Measurements from ENCODE around the gene KCNV2. TPM values are rescaled to one million over a fixed set of nuclear protein-coding genes. Genes with fewer than 3 reads are reported as not detected.

KCNV2 gene
- total RNA-seq, 1 donor, result not detected

DNA sequence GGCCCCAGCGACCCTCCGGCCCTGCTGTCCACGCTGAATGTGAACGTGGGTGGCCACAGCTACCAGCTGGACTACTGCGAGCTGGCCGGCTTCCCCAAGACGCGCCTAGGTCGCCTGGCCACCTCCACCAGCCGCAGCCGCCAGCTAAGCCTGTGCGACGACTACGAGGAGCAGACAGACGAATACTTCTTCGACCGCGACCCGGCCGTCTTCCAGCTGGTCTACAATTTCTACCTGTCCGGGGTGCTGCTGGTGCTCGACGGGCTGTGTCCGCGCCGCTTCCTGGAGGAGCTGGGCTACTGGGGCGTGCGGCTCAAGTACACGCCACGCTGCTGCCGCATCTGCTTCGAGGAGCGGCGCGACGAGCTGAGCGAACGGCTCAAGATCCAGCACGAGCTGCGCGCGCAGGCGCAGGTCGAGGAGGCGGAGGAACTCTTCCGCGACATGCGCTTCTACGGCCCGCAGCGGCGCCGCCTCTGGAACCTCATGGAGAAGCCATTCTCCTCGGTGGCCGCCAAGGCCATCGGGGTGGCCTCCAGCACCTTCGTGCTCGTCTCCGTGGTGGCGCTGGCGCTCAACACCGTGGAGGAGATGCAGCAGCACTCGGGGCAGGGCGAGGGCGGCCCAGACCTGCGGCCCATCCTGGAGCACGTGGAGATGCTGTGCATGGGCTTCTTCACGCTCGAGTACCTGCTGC, 839 bp downstream of the KCNV2 start:
- Histone ChIP-seq H3K27ac (ENCODE audit: low read depth, low read length) (no peak overlapping the region), H3K79me2 (ENCODE audit: insufficient read depth, low read length) (no peaks in the 10 kb centered on the region), H3K4me3 (ENCODE audit: insufficient read depth, low read length) (no peak overlapping the region), H3K36me3 (ENCODE audit: insufficient read depth, low read length) (no peaks in the 10 kb centered on the region), H4K20me1 (ENCODE audit: insufficient read depth, low read length) (no peaks in the 10 kb centered on the region), H3K4me2 (ENCODE audit: insufficient read depth, low read length) (no peak overlapping the region), H2AFZ (ENCODE audit: low read length) (no peak overlapping the region), H3K9me3 (ENCODE audit: low read depth, low read length) (no peaks in the 10 kb centered on the region), H3K4me1 (ENCODE audit: insufficient read depth, low read length) (no peaks in the 10 kb centered on the region), H3K27me3 (ENCODE audit: insufficient read depth, low read length) (no peaks in the 10 kb centered on the region)
- no peak for DNase-seq (ENCODE audit: insufficient read length, low spot score, missing footprints)
- TF ChIP-seq, protein P1, sequence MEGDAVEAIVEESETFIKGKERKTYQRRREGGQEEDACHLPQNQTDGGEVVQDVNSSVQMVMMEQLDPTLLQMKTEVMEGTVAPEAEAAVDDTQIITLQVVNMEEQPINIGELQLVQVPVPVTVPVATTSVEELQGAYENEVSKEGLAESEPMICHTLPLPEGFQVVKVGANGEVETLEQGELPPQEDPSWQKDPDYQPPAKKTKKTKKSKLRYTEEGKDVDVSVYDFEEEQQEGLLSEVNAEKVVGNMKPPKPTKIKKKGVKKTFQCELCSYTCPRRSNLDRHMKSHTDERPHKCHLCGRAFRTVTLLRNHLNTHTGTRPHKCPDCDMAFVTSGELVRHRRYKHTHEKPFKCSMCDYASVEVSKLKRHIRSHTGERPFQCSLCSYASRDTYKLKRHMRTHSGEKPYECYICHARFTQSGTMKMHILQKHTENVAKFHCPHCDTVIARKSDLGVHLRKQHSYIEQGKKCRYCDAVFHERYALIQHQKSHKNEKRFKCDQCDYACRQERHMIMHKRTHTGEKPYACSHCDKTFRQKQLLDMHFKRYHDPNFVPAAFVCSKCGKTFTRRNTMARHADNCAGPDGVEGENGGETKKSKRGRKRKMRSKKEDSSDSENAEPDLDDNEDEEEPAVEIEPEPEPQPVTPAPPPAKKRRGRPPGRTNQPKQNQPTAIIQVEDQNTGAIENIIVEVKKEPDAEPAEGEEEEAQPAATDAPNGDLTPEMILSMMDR (IDR thresholded peaks at IDR 0.05; ENCODE audit: extremely low read depth, low read depth, low read length), result no peak

DNA sequence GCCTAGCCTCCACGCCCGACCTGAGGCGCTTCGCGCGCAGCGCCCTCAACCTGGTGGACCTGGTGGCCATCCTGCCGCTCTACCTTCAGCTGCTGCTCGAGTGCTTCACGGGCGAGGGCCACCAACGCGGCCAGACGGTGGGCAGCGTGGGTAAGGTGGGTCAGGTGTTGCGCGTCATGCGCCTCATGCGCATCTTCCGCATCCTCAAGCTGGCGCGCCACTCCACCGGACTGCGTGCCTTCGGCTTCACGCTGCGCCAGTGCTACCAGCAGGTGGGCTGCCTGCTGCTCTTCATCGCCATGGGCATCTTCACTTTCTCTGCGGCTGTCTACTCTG, 1.4 kb downstream of the KCNV2 start:
- TF ChIP-seq, protein P1 (IDR thresholded peaks at IDR 0.05; ENCODE audit: extremely low read depth, low read depth, low read length), result no peak
- DNase-seq (ENCODE audit: insufficient read length, low spot score, missing footprints), result no peak
- Histone ChIP-seq H3K79me2 (ENCODE audit: insufficient read depth, low read length) (no peaks in the 10 kb centered on the region), H2AFZ (ENCODE audit: low read length) (no peak overlapping the region), H3K4me1 (ENCODE audit: insufficient read depth, low read length) (no peaks in the 10 kb centered on the region), H3K27ac (ENCODE audit: low read depth, low read length) (no peak overlapping the region), H4K20me1 (ENCODE audit: insufficient read depth, low read length) (no peaks in the 10 kb centered on the region), H3K4me2 (ENCODE audit: insufficient read depth, low read length) (no peak overlapping the region), H3K27me3 (ENCODE audit: insufficient read depth, low read length) (no peaks in the 10 kb centered on the region), H3K9me3 (ENCODE audit: low read depth, low read length) (no peaks in the 10 kb centered on the region), H3K4me3 (ENCODE audit: insufficient read depth, low read length) (no peak overlapping the region), H3K36me3 (ENCODE audit: insufficient read depth, low read length) (no peaks in the 10 kb centered on the region)

DNA sequence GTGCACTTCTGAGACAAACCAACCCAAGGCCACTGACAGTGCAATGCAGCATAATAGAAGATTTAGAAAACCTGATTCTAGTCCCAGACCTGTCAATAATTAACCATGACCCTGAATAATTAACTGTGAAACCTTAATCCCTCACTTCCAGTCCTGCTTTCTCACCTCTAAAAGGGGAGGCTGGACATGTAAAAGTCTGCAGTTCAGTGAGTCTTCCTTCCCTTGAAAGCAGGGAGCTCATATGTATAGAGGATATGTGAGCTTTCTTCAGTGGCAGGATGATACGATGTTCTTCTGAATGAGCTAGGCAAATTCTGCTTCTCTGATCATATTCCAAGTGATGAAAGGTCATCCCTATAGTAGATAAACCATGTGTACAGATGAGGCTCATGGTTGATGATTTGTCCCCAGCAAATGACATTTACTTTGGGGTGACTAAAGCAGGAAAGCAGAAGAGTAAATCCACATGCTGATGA, 2.9 kb downstream of the KCNV2 start:
- TF ChIP-seq, protein P1 (IDR thresholded peaks at IDR 0.05; ENCODE audit: extremely low read depth, low read depth, low read length), result no peak
- Histone ChIP-seq H3K4me2 (ENCODE audit: insufficient read depth, low read length) (no peak overlapping the region), H3K27ac (ENCODE audit: low read depth, low read length) (no peak overlapping the region), H3K36me3 (ENCODE audit: insufficient read depth, low read length) (no peaks in the 10 kb centered on the region), H4K20me1 (ENCODE audit: insufficient read depth, low read length) (no peaks in the 10 kb centered on the region), H2AFZ (ENCODE audit: low read length) (no peak overlapping the region), H3K79me2 (ENCODE audit: insufficient read depth, low read length) (no peaks in the 10 kb centered on the region), H3K27me3 (ENCODE audit: insufficient read depth, low read length) (no peaks in the 10 kb centered on the region), H3K9me3 (ENCODE audit: low read depth, low read length) (no peaks in the 10 kb centered on the region), H3K4me1 (ENCODE audit: insufficient read depth, low read length) (no peaks in the 10 kb centered on the region), H3K4me3 (ENCODE audit: insufficient read depth, low read length) (no peak overlapping the region)
- no peak for DNase-seq (ENCODE audit: insufficient read length, low spot score, missing footprints)

DNA sequence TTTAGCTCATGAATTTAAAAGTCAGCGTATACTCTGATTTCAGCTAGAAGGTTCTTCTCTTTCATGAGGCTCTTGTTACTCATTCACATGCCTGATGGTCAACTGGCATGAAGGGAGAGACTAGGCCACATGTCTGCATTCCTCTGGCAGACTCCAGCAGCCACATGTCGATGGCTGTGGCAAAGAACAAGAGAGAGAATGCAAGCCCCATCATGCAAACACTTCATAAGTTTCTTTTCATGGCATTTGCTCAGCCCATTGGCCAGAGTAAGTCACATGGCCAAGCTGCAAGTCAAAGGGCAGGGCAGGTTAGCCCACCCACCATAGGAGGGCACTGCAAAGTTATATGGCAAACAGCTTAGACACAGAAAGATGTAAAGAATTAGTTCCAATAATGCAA, 5.4 kb downstream of the KCNV2 start:
- TF ChIP-seq, protein P1 (IDR thresholded peaks at IDR 0.05; ENCODE audit: extremely low read depth, low read depth, low read length), result no peak
- H4K20me1 ChIP-seq (ENCODE audit: insufficient read depth, low read length), result no peaks in the 10 kb centered on the region
- no peak for DNase-seq (ENCODE audit: insufficient read length, low spot score, missing footprints)
- H3K4me1 ChIP-seq (ENCODE audit: insufficient read depth, low read length), result peaks cover 2% of the 10 kb centered on the region
- H3K4me2 ChIP-seq (ENCODE audit: insufficient read depth, low read length), result no peak overlapping the region
- H3K27me3 ChIP-seq (ENCODE audit: insufficient read depth, low read length), result no peaks in the 10 kb centered on the region
- no peak overlapping the region for H3K27ac ChIP-seq (ENCODE audit: low read depth, low read length)
- H3K79me2 ChIP-seq (ENCODE audit: insufficient read depth, low read length), result no peaks in the 10 kb centered on the region
- no peak overlapping the region for H2AFZ ChIP-seq (ENCODE audit: low read length)
- H3K9me3 ChIP-seq (ENCODE audit: low read depth, low read length), result no peaks in the 10 kb centered on the region
- no peak overlapping the region for H3K4me3 ChIP-seq (ENCODE audit: insufficient read depth, low read length)
- no peaks in the 10 kb centered on the region for H3K36me3 ChIP-seq (ENCODE audit: insufficient read depth, low read length)

All from osteoblast (primary cell).